ENCODE results near the gene WDR36.

GRCh38 chr5:111163000-111163399 lies 70.9 kb downstream of the WDR36 start:
- TF ChIP-seq CTCF (IDR thresholded peaks at IDR 0.05) (no peak), POLR2A (IDR thresholded peaks at IDR 0.05) (no peak), POLR2AphosphoS5 (IDR thresholded peaks at IDR 0.05) (no peak), EP300 (IDR thresholded peaks at IDR 0.05) (no peak)

All from sigmoid colon (tissue), 4 donors.